ENCODE data around the gene SYNE1.

Gene SYNE1

DNA sequence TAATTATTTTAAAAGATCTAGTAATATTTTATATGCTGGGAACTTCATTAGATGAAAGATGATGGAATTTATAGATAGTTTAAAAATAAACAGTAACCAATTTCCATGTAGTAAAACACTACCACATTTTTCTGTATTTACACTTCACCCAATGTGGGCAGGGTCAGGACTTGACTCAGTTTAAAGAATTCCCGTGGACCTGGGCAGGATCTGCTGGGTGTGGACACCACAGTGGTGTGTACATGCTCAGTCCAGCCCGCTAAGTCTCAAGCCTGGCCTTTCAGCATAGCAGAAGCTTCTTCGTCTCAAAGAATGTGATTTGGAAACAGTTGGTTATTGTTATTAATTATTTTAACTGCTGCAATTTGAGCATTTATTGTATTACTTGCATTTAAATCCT is 364.2 kb downstream of the SYNE1 start:
- CTCF ChIA-PET = interaction anchor here (1.2 to 3.7 kb wide), 2 partner anchors 29 to 66 kb away, joined by 5 to 13 read pairs; no protein-coding TSS in a partner anchor
- no peak for DNase-seq (ENCODE audit: low read depth, low spot score)
- POLR2A ChIA-PET = no interaction called here
- TF ChIP-seq, protein P1, sequence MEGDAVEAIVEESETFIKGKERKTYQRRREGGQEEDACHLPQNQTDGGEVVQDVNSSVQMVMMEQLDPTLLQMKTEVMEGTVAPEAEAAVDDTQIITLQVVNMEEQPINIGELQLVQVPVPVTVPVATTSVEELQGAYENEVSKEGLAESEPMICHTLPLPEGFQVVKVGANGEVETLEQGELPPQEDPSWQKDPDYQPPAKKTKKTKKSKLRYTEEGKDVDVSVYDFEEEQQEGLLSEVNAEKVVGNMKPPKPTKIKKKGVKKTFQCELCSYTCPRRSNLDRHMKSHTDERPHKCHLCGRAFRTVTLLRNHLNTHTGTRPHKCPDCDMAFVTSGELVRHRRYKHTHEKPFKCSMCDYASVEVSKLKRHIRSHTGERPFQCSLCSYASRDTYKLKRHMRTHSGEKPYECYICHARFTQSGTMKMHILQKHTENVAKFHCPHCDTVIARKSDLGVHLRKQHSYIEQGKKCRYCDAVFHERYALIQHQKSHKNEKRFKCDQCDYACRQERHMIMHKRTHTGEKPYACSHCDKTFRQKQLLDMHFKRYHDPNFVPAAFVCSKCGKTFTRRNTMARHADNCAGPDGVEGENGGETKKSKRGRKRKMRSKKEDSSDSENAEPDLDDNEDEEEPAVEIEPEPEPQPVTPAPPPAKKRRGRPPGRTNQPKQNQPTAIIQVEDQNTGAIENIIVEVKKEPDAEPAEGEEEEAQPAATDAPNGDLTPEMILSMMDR (IDR thresholded peaks at IDR 0.05; ENCODE audit: insufficient read depth, low read length, missing control alignments) = no peak
- H3K4me3 ChIP-seq (ENCODE audit: low read depth, low read length) = no peak overlapping the region

DNA sequence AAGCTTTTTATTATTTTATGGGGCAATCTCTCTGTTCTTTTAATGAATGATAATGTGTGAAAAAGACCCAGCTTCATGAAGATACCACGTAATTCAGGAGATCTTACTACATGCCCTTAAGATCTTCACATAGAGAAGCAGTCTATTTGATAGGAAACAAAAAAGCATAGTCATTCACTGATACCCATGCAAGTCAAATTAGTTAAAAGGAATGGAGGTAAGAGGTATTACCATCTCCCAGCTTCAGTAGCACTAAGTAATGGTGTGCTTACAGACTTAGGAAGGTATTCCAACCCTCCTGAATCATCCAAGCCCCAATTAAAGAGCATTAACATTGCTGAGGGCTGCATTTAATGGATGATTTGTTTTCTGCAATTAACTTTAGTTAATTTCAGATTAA is 364.7 kb downstream of the SYNE1 start:
- TF ChIP-seq, protein P1 (IDR thresholded peaks at IDR 0.05; ENCODE audit: insufficient read depth, low read length, missing control alignments) = no peak
- no peak overlapping the region for H3K4me3 ChIP-seq (ENCODE audit: low read depth, low read length)
- ChIA-PET POLR2A (no interaction called here), CTCF (interaction anchor here (3.7 kb wide), 1 partner anchor 29 kb away, joined by 13 read pairs; no protein-coding TSS in a partner anchor)
- no peak for DNase-seq (ENCODE audit: low read depth, low spot score)

DNA sequence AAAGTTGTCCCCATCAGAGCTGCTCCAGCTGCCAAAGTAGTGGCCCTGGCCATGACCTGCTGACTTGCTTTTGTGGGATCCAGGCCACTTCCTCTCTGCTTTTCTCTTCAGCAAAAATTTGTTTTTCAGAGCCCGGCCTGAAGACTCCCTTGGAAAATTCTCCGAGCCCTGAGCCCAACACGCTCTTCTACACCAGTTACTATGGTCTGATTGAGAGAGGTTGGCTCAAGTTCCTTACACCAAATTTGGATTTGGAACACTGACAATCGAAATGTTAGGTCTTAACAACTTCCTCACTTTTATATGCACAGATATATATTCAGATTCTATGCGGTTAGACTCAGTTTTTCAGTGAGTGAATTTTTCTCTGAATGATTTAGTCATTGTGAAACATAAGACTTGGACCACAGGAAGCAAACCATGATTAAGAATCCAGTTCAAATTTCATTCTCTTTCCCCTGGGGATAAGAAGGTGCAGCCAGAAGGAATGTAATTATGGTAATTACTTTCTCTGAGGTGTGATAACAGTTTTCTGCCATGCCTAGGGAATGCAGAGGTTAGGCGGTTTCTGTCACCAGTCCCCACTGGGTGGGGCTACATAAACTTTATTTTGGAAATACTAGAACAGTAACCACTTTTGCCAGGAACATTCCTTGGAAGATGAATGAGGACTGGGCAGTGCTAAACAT is 365.2 kb downstream of the SYNE1 start:
- TF ChIP-seq, protein P1 (IDR thresholded peaks at IDR 0.05; ENCODE audit: insufficient read depth, low read length, missing control alignments) = no peak
- ChIA-PET POLR2A (no interaction called here), CTCF (interaction anchor here (2.5 to 4.6 kb wide), 3 partner anchors 13 to 507 kb away, joined by 10 to 33 read pairs (median 13); no protein-coding TSS in a partner anchor)
- DNase-seq (ENCODE audit: low read depth, low spot score) = peak; percentile 14
- no peak overlapping the region for H3K4me3 ChIP-seq (ENCODE audit: low read depth, low read length)

DNA sequence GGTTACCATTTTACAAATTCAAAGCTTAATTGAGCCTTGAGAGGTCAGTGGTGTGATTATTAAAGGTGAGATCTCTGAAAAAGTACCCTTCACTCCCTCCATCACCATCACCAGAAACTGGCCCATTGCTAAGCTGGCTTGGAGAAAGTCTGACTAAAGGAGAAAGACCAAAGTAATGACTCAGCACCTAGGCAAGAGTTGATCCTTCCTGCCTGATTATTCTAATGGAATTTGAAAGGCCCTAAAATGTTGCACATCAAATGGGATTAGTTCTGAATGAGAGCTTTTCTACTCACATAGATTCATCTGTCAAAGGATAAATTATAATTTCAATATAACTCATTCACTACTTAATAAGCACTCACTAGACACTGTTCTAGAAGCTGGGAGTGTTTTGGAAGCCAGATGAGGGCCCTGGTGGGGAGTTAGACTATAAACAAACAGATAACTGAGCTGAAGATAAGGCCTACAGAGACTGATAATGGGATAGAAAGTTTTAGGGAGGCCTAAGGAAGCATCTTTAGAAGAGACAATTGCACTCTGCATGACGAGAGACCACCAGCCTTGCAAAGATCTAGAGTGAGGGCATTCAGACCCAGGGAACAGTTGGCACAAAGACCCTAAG is 366.7 kb downstream of the SYNE1 start:
- POLR2A ChIA-PET = no interaction called here
- CTCF ChIA-PET = interaction anchor here (0.6 to 4.6 kb wide), 6 partner anchors 11 to 505 kb away, joined by 3 to 33 read pairs (median 7); no protein-coding TSS in a partner anchor
- H3K4me3 ChIP-seq (ENCODE audit: low read depth, low read length) = no peak overlapping the region
- DNase-seq (ENCODE audit: low read depth, low spot score) = no peak
- TF ChIP-seq, protein P1 (IDR thresholded peaks at IDR 0.05; ENCODE audit: insufficient read depth, low read length, missing control alignments) = no peak

DNA sequence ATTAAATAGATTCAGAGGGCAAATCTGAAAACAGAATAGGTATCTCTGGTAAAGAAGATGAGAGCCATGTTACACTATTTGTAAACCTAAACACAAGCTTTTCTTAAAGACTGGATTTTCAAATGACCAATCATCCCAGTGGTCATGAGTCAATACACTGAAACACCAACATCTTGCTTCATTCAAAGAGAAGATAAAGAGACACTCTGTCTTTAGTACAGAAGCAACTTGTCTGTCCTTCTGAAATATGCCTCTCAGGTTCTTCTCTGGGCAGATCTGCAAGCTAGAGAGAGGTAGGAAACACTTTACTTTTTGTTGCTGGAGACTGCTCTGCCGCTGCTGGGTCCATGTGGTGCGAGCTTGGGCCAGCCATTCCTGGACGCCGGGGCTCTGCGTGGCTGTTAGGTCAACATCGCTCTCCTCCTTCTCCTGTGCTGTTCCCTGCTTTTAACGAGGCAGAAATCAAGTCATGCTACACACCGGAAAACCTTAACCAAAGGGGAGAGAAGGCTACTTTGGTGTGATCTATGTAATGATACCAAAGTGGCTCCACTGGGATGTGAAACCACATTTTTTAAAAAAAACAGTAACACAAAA is 368.2 kb downstream of the SYNE1 start:
- ChIA-PET CTCF (interaction anchor here (0.9 to 4.6 kb wide), 11 partner anchors 8 to 504 kb away, joined by 3 to 33 read pairs (median 4); no protein-coding TSS in a partner anchor), POLR2A (no interaction called here)
- TF ChIP-seq, protein P1 (IDR thresholded peaks at IDR 0.05; ENCODE audit: insufficient read depth, low read length, missing control alignments) = no peak
- no peak for DNase-seq (ENCODE audit: low read depth, low spot score)
- H3K4me3 ChIP-seq (ENCODE audit: low read depth, low read length) = no peak overlapping the region
